GM23338 (cell line): ENCODE data around the gene TEX53. TPM values are rescaled to one million over a fixed set of nuclear protein-coding genes. Genes with fewer than 3 reads are reported as not detected.

Source experiments
- ATAC-seq: fragments of 200-7000 bp; cut with Tn5 transposase; 3 replicates; pipeline ENCODE4 v1.9.1; 2020
- DNase-seq: peaks from one replicate; pipeline ENCODE4 v3.0.0-alpha.2; 2015; ENCODE audit warnings: low spot score
- H2AFZ ChIP-seq: fragments of 200-600 bp; sonication (generic); 2 replicates; pipeline ENCODE4 v1.8.0; 2016; ENCODE audit warnings: antibody characterized with exemption, mild to moderate bottlenecking, moderate library complexity
- H3F3A ChIP-seq: fragments of 200-600 bp; sonication (generic); replicated peaks from 2 replicates; pipeline ENCODE4 v1.8.0; 2017; ENCODE audit warnings: antibody characterized with exemption, mixed run types, low read depth
- H3K27ac ChIP-seq: fragments of 200-600 bp; sonication (generic); 2 replicates; pipeline ENCODE4 v1.6.1; 2016; ENCODE audit warnings: low read depth
- H3K27me3 ChIP-seq: fragments of 200-600 bp; sonication (generic); 2 replicates; pipeline ENCODE4 v1.8.0; 2016; ENCODE audit warnings: mild to moderate bottlenecking, mixed run types, moderate library complexity; ENCODE audit not compliant: insufficient read depth
- H3K36me3 ChIP-seq: fragments of 200-600 bp; sonication (generic); 2 replicates; pipeline ENCODE4 v1.8.0; 2016; ENCODE audit warnings: mild to moderate bottlenecking; ENCODE audit not compliant: insufficient read depth
- H3K4me1 ChIP-seq: fragments of 200-600 bp; sonication (generic); 2 replicates; pipeline ENCODE4 v1.8.0; 2016; ENCODE audit warnings: mild to moderate bottlenecking, moderate library complexity; ENCODE audit not compliant: insufficient read depth
- H3K4me2 ChIP-seq: fragments of 200-600 bp; sonication (generic); 2 replicates; pipeline ENCODE4 v1.7.1; 2017; ENCODE audit warnings: mixed run types
- H3K4me3 ChIP-seq: fragments of 200-600 bp; sonication (generic); 2 replicates; pipeline ENCODE4 v1.6.1; 2016; ENCODE audit warnings: mixed run types
- H3K79me2 ChIP-seq: fragments of 200-600 bp; sonication (generic); replicated peaks from 2 replicates; pipeline ENCODE4 v1.8.0; 2017; ENCODE audit warnings: mild to moderate bottlenecking; ENCODE audit not compliant: insufficient read depth
- H3K9me2 ChIP-seq: fragments of 200-600 bp; sonication (generic); 2 replicates; pipeline ENCODE4 v1.8.0; 2017; ENCODE audit not compliant: insufficient read depth
- H4K20me1 ChIP-seq: fragments of 200-600 bp; sonication (generic); replicated peaks from 2 replicates; pipeline ENCODE4 v1.8.0; 2017; ENCODE audit warnings: mild to moderate bottlenecking; ENCODE audit not compliant: insufficient read depth
- H3K27ac Mint-ChIP-seq: 2 replicates; pipeline ENCODE4 v1.8.0; 2020; ENCODE audit warnings: inconsistent platforms, mild to moderate bottlenecking, moderate library complexity, mixed read lengths
- H3K27me3 Mint-ChIP-seq: 3 replicates; pipeline ENCODE4 v1.8.0; 2022; ENCODE audit warnings: low read depth, mild to moderate bottlenecking, moderate library complexity, mixed read lengths, inconsistent platforms; ENCODE audit not compliant: insufficient read depth, poor library complexity
- H3K36me3 Mint-ChIP-seq: 3 replicates; pipeline ENCODE4 v1.8.0; 2021; ENCODE audit warnings: low read depth, mild to moderate bottlenecking, inconsistent platforms, moderate library complexity, mixed read lengths
- H3K4me1 Mint-ChIP-seq: 3 replicates; pipeline ENCODE4 v1.8.0; 2020; ENCODE audit warnings: mild to moderate bottlenecking, inconsistent platforms, mixed read lengths
- H3K4me3 Mint-ChIP-seq: 3 replicates; pipeline ENCODE4 v1.8.0; 2021; ENCODE audit warnings: moderate library complexity, mild to moderate bottlenecking, inconsistent platforms, mixed read lengths
- H3K9me3 Mint-ChIP-seq: 3 replicates; pipeline ENCODE4 v1.8.0; 2020; ENCODE audit warnings: moderate library complexity, mild to moderate bottlenecking, inconsistent platforms, mixed read lengths
- CREB1 ChIP-seq: fragments of 250-450 bp; sonication (Bioruptor Pico); IDR thresholded peaks from 2 replicates; pipeline ENCODE4 v1.5.0; 2020; ENCODE audit warnings: low read depth, mild to moderate bottlenecking, moderate library complexity
- EZH2 ChIP-seq: fragments of 200-600 bp; sonication (generic); IDR thresholded peaks from one replicate; pipeline ENCODE4 v1.8.0; 2017; ENCODE audit warnings: antibody characterized with exemption, mild to moderate bottlenecking, low read depth; ENCODE audit not compliant: unreplicated experiment
- NANOG ChIP-seq: IDR thresholded peaks from 2 replicates; pipeline ENCODE4 v1.6.1; 2016; ENCODE audit warnings: antibody characterized with exemption, borderline replicate concordance
- POLR2AphosphoS5 ChIP-seq: IDR thresholded peaks from 2 replicates; pipeline ENCODE4 v1.6.1; 2016; ENCODE audit warnings: antibody characterized with exemption, low read depth
- STAT1 ChIP-seq: IDR thresholded peaks from one replicate; pipeline ENCODE4 v1.6.1; 2016; ENCODE audit warnings: antibody characterized with exemption; ENCODE audit not compliant: unreplicated experiment
- ZNF114 ChIP-seq: fragments of 250-450 bp; sonication (Bioruptor Pico); IDR thresholded peaks from 2 replicates; pipeline ENCODE4 v1.5.0; 2020; ENCODE audit warnings: mild to moderate bottlenecking, moderate library complexity
- ZNF331 ChIP-seq: fragments of 250-450 bp; sonication (Bioruptor Pico); IDR thresholded peaks from 2 replicates; pipeline ENCODE4 v1.5.0; 2020; ENCODE audit warnings: low read depth, mild to moderate bottlenecking, moderate library complexity
- polyA plus RNA-seq: library from polyadenylated mRNA; unstranded; fragments of >200 nt; fragmentation: Nextera tagmentation; extraction: Ambion mirVana; gene quantifications from 2 replicates; pipeline ENCODE4 v1.2.1, GENCODE V29; 2016
- total RNA-seq: library from RNA; depleted of rRNA; stranded (reverse); fragments of >200 nt; shearing (Covaris generic); gene quantifications from 2 replicates; pipeline ENCODE4 v1.2.3, GENCODE V29; 2014
- TF ChIP-seq, protein P1 (sequence below), 2 experiments: fragments of 200-600 bp in 1 of 2; sonication (generic) in 1 of 2; conservative IDR thresholded peaks; 2 replicates each; pipeline versions ENCODE4 v1.5.1 to v1.6.1; 2016 to 2017; ENCODE audit warnings: antibody characterized with exemption in 2 of 2, low read depth in 2 of 2, mild to moderate bottlenecking in 2 of 2, moderate library complexity in 1 of 2
- TF ChIP-seq, protein P2 (sequence below): fragments of 250-450 bp; sonication (Bioruptor Pico); IDR thresholded peaks from 2 replicates; pipeline ENCODE4 v1.5.0; 2020; ENCODE audit warnings: mild to moderate bottlenecking, moderate library complexity
- TF ChIP-seq, protein P3 (sequence below): IDR thresholded peaks from 2 replicates; pipeline ENCODE4 v1.6.1; 2016; ENCODE audit warnings: antibody characterized with exemption

Gene TEX53
- total and polyA plus RNA-seq, 2 experiments from 2014 or later: not detected

DNA sequence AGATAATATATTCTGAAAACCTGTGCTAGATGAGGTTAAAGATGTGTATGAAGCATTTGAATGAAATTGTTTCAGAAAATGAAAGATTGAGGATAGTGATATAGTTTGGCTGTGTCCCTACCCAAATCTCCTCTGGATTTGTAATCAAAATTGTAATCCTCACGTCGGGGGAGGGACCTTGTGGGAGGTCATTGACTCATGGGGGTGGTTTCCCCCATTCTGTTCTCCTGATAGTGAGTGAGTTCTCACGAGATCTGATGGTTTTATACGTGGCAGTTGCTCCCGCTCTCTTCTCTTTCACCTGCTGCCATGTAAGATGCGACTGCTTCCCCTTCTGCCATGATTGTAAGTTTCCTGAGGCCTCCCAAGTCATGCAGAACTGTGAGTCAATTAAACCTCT, 26.4 kb upstream of the TEX53 start:
- DNase-seq (no peak), ATAC-seq (no peak)
- Histone ChIP-seq H3K27me3 (no peaks in the 10 kb centered on the region), H3K27ac (no peak overlapping the region), H3F3A (no peaks in the 10 kb centered on the region), H3K79me2 (no peaks in the 10 kb centered on the region), H3K4me2 (no peak overlapping the region), H3K9me2 (no peaks in the 10 kb centered on the region), H2AFZ (no peak overlapping the region), H3K36me3 (no peaks in the 10 kb centered on the region), H4K20me1 (no peaks in the 10 kb centered on the region), H3K4me3 (no peak overlapping the region), H3K4me1 (peaks cover 2% of the 10 kb centered on the region; the same call in 1 of the 2 replicates)
- Mint-ChIP-seq H3K4me3 (no peak overlapping the region), H3K27me3 (no peaks in the 10 kb centered on the region), H3K36me3 (no peaks in the 10 kb centered on the region), H3K27ac (no peak overlapping the region), H3K4me1 (no peaks in the 10 kb centered on the region), H3K9me3 (no peaks in the 10 kb centered on the region)
- TF ChIP-seq, protein P1, sequence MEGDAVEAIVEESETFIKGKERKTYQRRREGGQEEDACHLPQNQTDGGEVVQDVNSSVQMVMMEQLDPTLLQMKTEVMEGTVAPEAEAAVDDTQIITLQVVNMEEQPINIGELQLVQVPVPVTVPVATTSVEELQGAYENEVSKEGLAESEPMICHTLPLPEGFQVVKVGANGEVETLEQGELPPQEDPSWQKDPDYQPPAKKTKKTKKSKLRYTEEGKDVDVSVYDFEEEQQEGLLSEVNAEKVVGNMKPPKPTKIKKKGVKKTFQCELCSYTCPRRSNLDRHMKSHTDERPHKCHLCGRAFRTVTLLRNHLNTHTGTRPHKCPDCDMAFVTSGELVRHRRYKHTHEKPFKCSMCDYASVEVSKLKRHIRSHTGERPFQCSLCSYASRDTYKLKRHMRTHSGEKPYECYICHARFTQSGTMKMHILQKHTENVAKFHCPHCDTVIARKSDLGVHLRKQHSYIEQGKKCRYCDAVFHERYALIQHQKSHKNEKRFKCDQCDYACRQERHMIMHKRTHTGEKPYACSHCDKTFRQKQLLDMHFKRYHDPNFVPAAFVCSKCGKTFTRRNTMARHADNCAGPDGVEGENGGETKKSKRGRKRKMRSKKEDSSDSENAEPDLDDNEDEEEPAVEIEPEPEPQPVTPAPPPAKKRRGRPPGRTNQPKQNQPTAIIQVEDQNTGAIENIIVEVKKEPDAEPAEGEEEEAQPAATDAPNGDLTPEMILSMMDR (conservative IDR thresholded peaks at IDR 0.05; ENCODE audit: low read depth in 2 of 2): no peak
- TF ChIP-seq POLR2AphosphoS5: no peak
- TF ChIP-seq EZH2: no peak
- TF ChIP-seq ZNF114: no peak
- TF ChIP-seq CREB1: no peak
- TF ChIP-seq STAT1: no peak
- TF ChIP-seq NANOG: no peak
- TF ChIP-seq, protein P2, sequence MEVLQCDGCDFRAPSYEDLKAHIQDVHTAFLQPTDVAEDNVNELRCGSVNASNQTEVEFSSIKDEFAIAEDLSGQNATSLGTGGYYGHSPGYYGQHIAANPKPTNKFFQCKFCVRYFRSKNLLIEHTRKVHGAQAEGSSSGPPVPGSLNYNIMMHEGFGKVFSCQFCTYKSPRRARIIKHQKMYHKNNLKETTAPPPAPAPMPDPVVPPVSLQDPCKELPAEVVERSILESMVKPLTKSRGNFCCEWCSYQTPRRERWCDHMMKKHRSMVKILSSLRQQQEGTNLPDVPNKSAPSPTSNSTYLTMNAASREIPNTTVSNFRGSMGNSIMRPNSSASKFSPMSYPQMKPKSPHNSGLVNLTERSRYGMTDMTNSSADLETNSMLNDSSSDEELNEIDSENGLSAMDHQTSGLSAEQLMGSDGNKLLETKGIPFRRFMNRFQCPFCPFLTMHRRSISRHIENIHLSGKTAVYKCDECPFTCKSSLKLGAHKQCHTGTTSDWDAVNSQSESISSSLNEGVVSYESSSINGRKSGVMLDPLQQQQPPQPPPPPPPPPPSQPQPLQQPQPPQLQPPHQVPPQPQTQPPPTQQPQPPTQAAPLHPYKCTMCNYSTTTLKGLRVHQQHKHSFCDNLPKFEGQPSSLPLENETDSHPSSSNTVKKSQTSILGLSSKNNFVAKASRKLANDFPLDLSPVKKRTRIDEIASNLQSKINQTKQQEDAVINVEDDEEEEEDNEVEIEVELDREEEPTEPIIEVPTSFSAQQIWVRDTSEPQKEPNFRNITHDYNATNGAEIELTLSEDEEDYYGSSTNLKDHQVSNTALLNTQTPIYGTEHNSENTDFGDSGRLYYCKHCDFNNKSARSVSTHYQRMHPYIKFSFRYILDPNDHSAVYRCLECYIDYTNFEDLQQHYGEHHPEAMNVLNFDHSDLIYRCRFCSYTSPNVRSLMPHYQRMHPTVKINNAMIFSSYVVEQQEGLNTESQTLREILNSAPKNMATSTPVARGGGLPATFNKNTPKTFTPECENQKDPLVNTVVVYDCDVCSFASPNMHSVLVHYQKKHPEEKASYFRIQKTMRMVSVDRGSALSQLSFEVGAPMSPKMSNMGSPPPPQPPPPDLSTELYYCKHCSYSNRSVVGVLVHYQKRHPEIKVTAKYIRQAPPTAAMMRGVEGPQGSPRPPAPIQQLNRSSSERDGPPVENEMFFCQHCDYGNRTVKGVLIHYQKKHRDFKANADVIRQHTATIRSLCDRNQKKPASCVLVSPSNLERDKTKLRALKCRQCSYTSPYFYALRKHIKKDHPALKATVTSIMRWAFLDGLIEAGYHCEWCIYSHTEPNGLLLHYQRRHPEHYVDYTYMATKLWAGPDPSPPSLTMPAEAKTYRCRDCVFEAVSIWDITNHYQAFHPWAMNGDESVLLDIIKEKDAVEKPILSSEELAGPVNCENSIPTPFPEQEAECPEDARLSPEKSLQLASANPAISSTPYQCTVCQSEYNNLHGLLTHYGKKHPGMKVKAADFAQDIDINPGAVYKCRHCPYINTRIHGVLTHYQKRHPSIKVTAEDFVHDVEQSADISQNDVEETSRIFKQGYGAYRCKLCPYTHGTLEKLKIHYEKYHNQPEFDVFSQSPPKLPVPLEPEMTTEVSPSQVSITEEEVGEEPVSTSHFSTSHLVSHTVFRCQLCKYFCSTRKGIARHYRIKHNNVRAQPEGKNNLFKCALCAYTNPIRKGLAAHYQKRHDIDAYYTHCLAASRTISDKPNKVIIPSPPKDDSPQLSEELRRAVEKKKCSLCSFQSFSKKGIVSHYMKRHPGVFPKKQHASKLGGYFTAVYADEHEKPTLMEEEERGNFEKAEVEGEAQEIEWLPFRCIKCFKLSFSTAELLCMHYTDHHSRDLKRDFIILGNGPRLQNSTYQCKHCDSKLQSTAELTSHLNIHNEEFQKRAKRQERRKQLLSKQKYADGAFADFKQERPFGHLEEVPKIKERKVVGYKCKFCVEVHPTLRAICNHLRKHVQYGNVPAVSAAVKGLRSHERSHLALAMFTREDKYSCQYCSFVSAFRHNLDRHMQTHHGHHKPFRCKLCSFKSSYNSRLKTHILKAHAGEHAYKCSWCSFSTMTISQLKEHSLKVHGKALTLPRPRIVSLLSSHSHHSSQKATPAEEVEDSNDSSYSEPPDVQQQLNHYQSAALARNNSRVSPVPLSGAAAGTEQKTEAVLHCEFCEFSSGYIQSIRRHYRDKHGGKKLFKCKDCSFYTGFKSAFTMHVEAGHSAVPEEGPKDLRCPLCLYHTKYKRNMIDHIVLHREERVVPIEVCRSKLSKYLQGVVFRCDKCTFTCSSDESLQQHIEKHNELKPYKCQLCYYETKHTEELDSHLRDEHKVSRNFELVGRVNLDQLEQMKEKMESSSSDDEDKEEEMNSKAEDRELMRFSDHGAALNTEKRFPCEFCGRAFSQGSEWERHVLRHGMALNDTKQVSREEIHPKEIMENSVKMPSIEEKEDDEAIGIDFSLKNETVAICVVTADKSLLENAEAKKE (CRISPR knock-in tag): no peak
- no peak for TF ChIP-seq ZNF331 (CRISPR knock-in tag)
- TF ChIP-seq, protein P3, sequence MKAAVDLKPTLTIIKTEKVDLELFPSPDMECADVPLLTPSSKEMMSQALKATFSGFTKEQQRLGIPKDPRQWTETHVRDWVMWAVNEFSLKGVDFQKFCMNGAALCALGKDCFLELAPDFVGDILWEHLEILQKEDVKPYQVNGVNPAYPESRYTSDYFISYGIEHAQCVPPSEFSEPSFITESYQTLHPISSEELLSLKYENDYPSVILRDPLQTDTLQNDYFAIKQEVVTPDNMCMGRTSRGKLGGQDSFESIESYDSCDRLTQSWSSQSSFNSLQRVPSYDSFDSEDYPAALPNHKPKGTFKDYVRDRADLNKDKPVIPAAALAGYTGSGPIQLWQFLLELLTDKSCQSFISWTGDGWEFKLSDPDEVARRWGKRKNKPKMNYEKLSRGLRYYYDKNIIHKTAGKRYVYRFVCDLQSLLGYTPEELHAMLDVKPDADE: no peak
